Type B pancreatic cell (in vitro differentiated cells): Measurements from ENCODE around the gene CNOT6L. TPM values are rescaled to one million over a fixed set of nuclear protein-coding genes. Genes with fewer than 3 reads are reported as not detected.
"Not testable (repeated sequence)": the region's sequence is repeated elsewhere in the genome, so short reads cannot be mapped to it uniquely, and the experiment has no call there.

Experiments
- DNase-seq: peaks from one replicate; pipeline ENCODE4 v3.0.0; 2021; ENCODE audit warnings: mixed read lengths; ENCODE audit not compliant: unreplicated experiment; ENCODE audit errors: extremely low spot score
- H3K27ac Mint-ChIP-seq: 2 replicates; pipeline ENCODE4 v1.8.0; 2021; ENCODE audit warnings: mild to moderate bottlenecking, mixed read lengths
- H3K27me3 Mint-ChIP-seq: 2 replicates; pipeline ENCODE4 v1.8.0; 2021; ENCODE audit warnings: mixed read lengths
- H3K36me3 Mint-ChIP-seq: 2 replicates; pipeline ENCODE4 v1.8.0; 2021; ENCODE audit warnings: mixed read lengths
- H3K4me1 Mint-ChIP-seq: one replicate; pipeline ENCODE4 v1.8.0; 2021; ENCODE audit warnings: mixed read lengths; ENCODE audit not compliant: unreplicated experiment
- H3K4me3 Mint-ChIP-seq: 2 replicates; pipeline ENCODE4 v1.8.0; 2021; ENCODE audit warnings: mild to moderate bottlenecking, mixed read lengths
- H3K9me3 Mint-ChIP-seq: 2 replicates; pipeline ENCODE4 v1.8.0; 2021; ENCODE audit warnings: mixed read lengths
- CTCF ChIP-seq: fragments of 200-600 bp; sonication (generic); conservative IDR thresholded peaks from 2 replicates; pipeline ENCODE4 v1.5.0; 2021; ENCODE audit warnings: antibody characterized with exemption, mild to moderate bottlenecking
- long read RNA-seq: library from polyadenylated mRNA; unstranded; transcript quantifications from one replicate; pipeline ENCODE4 v2.0.0, GENCODE V29; 2020
- total RNA-seq: library from RNA; stranded (reverse); gene quantifications from 2 replicates; pipeline ENCODE4 v1.2.1, GENCODE V29; 2021; ENCODE audit warnings: low replicate concordance

The CNOT6L gene
- 30.0 and 40.1 TPM in 2 replicates for total RNA-seq
- long read RNA-seq, partial matches to known transcripts, result 4 of 11 reads
- long read RNA-seq, other reads (novel, unspliced or antisense), result 6 of 11 reads

GRCh38 chr4:77818602-77819403, at the start of gene CNOT6L:
Gene CNOT6L (minus strand): TSS chr4:77819368. CDS start chr4:77819308, 60 bp downstream.
- Mint-ChIP-seq H3K27me3 (peaks cover 3% of the 10 kb centered on the region), H3K4me3 (peak within 1 kb of the TSS; percentile 100), H3K4me1 (peaks cover 24% of the 10 kb centered on the region), H3K9me3 (no peaks in the 10 kb centered on the region), H3K27ac (peak within 1 kb of the TSS; percentile 99), H3K36me3 (no peaks in the 10 kb centered on the region)
- peak; percentile 75 for DNase-seq
- TF ChIP-seq CTCF, result no peak

- TF ChIP-seq CTCF, result no peak
- no peak overlapping the region for H3K4me3 Mint-ChIP-seq
- H3K27me3 Mint-ChIP-seq, result no peaks in the 10 kb centered on the region
- no peaks in the 10 kb centered on the region for H3K9me3 Mint-ChIP-seq
- H3K4me1 Mint-ChIP-seq, result peaks cover 21% of the 10 kb centered on the region
- H3K27ac Mint-ChIP-seq, result no peak overlapping the region
- peaks cover 15% of the 10 kb centered on the region for H3K36me3 Mint-ChIP-seq
- DNase-seq, result no peak
Observed at GRCh38 chr4:77865259-77865658, 46.1 kb upstream of the CNOT6L start.

GRCh38 chr4:77863341-77863740, 44.2 kb upstream of the CNOT6L start:
- H3K4me1 Mint-ChIP-seq, result peaks cover 12% of the 10 kb centered on the region
- H3K36me3 Mint-ChIP-seq, H3K27me3 Mint-ChIP-seq, H3K9me3 Mint-ChIP-seq, DNase-seq: not testable (repeated sequence)
- H3K27ac Mint-ChIP-seq, result peak overlapping the region; percentile 99
- H3K4me3 Mint-ChIP-seq, result peak overlapping the region; percentile 96

- Mint-ChIP-seq H3K36me3 (peaks cover 10% of the 10 kb centered on the region), H3K4me1 (peaks cover 12% of the 10 kb centered on the region), H3K27me3 (no peaks in the 10 kb centered on the region), H3K9me3 (no peaks in the 10 kb centered on the region), H3K4me3 (peak within 1 kb of the TSS; percentile 96), H3K27ac (peak within 1 kb of the TSS; percentile 99)
- peak; percentile 84 for DNase-seq
- peak; percentile 42 for TF ChIP-seq CTCF
Observed at GRCh38 chr4:77862478-77863216, 43.5 kb upstream of the CNOT6L start, which contains the start of gene MRPL1. Gene MRPL1 (plus strand): TSS chr4:77862830. CDS start chr4:77862849, 19 bp downstream.

GRCh38 chr4:77861495-77861894, 42.3 kb upstream of the CNOT6L start:
- H3K4me1 Mint-ChIP-seq, result peaks cover 12% of the 10 kb centered on the region
- peak overlapping the region; percentile 96 for H3K4me3 Mint-ChIP-seq
- peaks cover 7% of the 10 kb centered on the region for H3K36me3 Mint-ChIP-seq
- H3K9me3 Mint-ChIP-seq, result no peaks in the 10 kb centered on the region
- peak overlapping the region; percentile 99 for H3K27ac Mint-ChIP-seq
- TF ChIP-seq CTCF, result no peak
- no peaks in the 10 kb centered on the region for H3K27me3 Mint-ChIP-seq
- no peak for DNase-seq

- H3K36me3 Mint-ChIP-seq, result peaks cover 3% of the 10 kb centered on the region
- H3K4me1 Mint-ChIP-seq, result peaks cover 6% of the 10 kb centered on the region
- no peak for DNase-seq
- no peaks in the 10 kb centered on the region for H3K9me3 Mint-ChIP-seq
- H3K27me3 Mint-ChIP-seq, result no peaks in the 10 kb centered on the region
- H3K4me3 Mint-ChIP-seq, result no peak overlapping the region
- TF ChIP-seq CTCF, result no peak
- no peak overlapping the region for H3K27ac Mint-ChIP-seq
Observed at GRCh38 chr4:77859256-77859655, 40.1 kb upstream of the CNOT6L start.
